Measurements from ENCODE around the gene C4orf50.
"Not testable (repeated sequence)": the region's sequence is repeated elsewhere in the genome, so short reads cannot be mapped to it uniquely, and the experiment has no call there.

DNA sequence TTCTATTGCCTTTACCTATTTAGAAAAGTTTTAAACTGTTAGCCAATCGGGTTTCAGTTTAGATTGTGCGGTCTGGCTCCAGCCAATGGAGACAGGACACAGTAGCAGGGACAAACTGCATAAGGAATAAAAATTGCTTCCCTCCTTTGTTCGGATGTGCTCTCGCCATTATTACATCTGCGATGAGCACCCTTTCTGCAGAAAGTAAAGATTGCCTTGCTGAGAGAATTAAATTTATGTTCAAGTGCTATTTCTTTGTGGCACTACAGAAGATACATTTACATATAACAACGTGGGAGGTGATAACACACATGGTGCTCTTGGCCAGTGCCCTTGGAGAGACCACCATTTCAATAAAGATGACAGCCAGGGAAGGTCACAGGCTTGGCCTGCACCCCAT, 71.6 kb downstream of the C4orf50 start:
- TF ChIP-seq POLR2A (IDR thresholded peaks at IDR 0.05; ENCODE audit: low read length); GATA1 (IDR thresholded peaks at IDR 0.05; ENCODE audit: low read depth, low read length): not testable (repeated sequence)

Measured in erythroblast (primary cell).